Body of pancreas (tissue), 4 donors: Measurements from ENCODE around the gene INF2. TPM values are rescaled to one million over a fixed set of nuclear protein-coding genes. Genes with fewer than 3 reads are reported as not detected.

Experiments used
- ATAC-seq: fragments of 150-250 bp; one replicate; pipeline ENCODE4 v1.9.1; 2016
- DNase-seq, 4 donors: peaks; one replicate each; pipeline ENCODE4 v3.0.0-alpha.2; 2019
- H3K27ac ChIP-seq, 4 donors: fragments of 200-600 bp; sonication (generic); 1 replicate in 3 of 4; 2 replicates in 1 of 4; pipeline versions ENCODE4 v1.5.1 to v1.6.1; 2016 to 2019; ENCODE audit warnings: mild to moderate bottlenecking in 1 of 4, mixed read lengths in 1 of 4, moderate library complexity in 1 of 4
- H3K27me3 ChIP-seq, 2 donors: fragments of 200-600 bp; sonication (generic); one replicate each; pipeline ENCODE4 v1.6.0; 2016; ENCODE audit warnings: mild to moderate bottlenecking in 1 of 2
- H3K36me3 ChIP-seq, 2 donors: fragments of 200-600 bp; sonication (generic); replicated peaks in 1 of 2; 2 replicates each; pipeline ENCODE4 v1.5.1; 2016; ENCODE audit warnings: low read depth in 2 of 2; ENCODE audit not compliant: insufficient read depth in 1 of 2
- H3K4me1 ChIP-seq: fragments of 200-600 bp; sonication (generic); one replicate; pipeline ENCODE4 v1.6.0; 2016
- H3K4me3 ChIP-seq, 2 donors: fragments of 200-600 bp; sonication (generic); 1 replicate in 1 of 2; 2 replicates in 1 of 2; pipeline ENCODE4 v1.5.1; 2016 to 2019
- H3K9me3 ChIP-seq, 3 donors: fragments of 200-600 bp; sonication (generic); 1 replicate in 2 of 3; 2 replicates in 1 of 3; pipeline ENCODE4 v1.5.1; 2016
- POLR2A ChIP-seq, 3 donors: fragments of 450-650 bp; IDR thresholded peaks; one replicate each; pipeline ENCODE4 v1.6.1; 2016; ENCODE audit warnings: antibody characterized with exemption in 3 of 3, mild to moderate bottlenecking in 2 of 3
- WGBS, 2 donors: methylation state at CpG; one replicate each; pipeline ENCODE4 v1.1.5; 2017; 5-methylcytosine and 5-hydroxymethylcytosine counted together
- intact Hi-C: fragments of 100-400 bp; cut with DNase I; formaldehyde crosslinking; loops from one replicate; pipeline ENCODE4 v1.15.1; 2023
- total RNA-seq, 2 donors: library from RNA; depleted of rRNA; stranded (reverse); fragments of >200 nt; gene quantifications; one replicate each; pipeline ENCODE4 v1.1.0, GENCODE V29; 2016
- TF ChIP-seq, protein P1 (sequence below), 7 experiments: fragments of 450-650 bp in 4 of 7; fragments of 200-600 bp in 3 of 7; sonication (generic) in 3 of 7; IDR thresholded peaks; one replicate each; pipeline ENCODE4 v1.5.1; 2016 to 2019; ENCODE audit warnings: antibody characterized with exemption in 7 of 7

The INF2 gene
- total RNA-seq, 2 donors from 2014 or later: 46.2 to 90.3 TPM

DNA sequence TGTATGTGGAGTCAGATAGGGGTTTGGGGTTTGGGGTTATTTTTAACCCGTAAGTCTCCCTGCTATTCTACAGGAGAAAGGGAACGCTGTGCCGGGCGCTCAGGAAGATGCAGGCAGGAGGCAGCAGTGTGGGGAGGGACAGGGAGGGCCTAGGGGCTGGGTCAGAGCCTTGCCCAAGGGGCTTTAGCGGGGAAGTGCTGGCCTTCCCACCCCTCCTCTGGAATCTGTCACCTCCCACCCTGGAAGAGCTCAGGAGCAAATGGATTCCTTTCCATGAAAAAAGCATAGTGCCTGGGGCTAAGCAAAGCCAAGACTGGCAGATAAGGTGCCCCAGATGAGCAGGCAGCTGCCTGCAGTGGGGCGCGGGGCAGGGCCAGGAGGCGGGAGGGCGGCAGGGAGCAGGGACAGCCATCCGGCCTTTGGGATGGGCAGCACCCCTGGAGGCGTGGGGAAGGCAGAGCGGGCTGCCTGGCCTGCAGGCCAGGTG lies 7.3 kb upstream of the INF2 start:
- Histone ChIP-seq H3K36me3 (no peaks in the 10 kb centered on the region), H3K27ac (peak overlapping the region; percentile 83 to 94 (median 88)), H3K4me3 (no peak overlapping the region), H3K4me1 (peaks cover 46% of the 10 kb centered on the region), H3K9me3 (no peaks in the 10 kb centered on the region), H3K27me3 (no peaks in the 10 kb centered on the region)
- TF ChIP-seq, protein P1, sequence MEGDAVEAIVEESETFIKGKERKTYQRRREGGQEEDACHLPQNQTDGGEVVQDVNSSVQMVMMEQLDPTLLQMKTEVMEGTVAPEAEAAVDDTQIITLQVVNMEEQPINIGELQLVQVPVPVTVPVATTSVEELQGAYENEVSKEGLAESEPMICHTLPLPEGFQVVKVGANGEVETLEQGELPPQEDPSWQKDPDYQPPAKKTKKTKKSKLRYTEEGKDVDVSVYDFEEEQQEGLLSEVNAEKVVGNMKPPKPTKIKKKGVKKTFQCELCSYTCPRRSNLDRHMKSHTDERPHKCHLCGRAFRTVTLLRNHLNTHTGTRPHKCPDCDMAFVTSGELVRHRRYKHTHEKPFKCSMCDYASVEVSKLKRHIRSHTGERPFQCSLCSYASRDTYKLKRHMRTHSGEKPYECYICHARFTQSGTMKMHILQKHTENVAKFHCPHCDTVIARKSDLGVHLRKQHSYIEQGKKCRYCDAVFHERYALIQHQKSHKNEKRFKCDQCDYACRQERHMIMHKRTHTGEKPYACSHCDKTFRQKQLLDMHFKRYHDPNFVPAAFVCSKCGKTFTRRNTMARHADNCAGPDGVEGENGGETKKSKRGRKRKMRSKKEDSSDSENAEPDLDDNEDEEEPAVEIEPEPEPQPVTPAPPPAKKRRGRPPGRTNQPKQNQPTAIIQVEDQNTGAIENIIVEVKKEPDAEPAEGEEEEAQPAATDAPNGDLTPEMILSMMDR (IDR thresholded peaks at IDR 0.05): no peak
- TF ChIP-seq POLR2A (IDR thresholded peaks at IDR 0.05): no peak
- no peak for ATAC-seq
- WGBS, 2 donors: 73 to 82% methylated on average over 11 to 12 of the region's 12 CpGs
- intact Hi-C loops: no loop called here
- DNase-seq: peak in 1 of 4 donors; percentile 4

- Histone ChIP-seq H3K9me3 (no peaks in the 10 kb centered on the region), H3K36me3 (no peaks in the 10 kb centered on the region), H3K4me1 (peaks cover 47% of the 10 kb centered on the region), H3K27me3 (no peaks in the 10 kb centered on the region), H3K27ac (no peak overlapping the region), H3K4me3 (no peak overlapping the region)
- no peak for DNase-seq
- 78 to 87% methylated on average over 13 to 22 of the region's 22 CpGs for WGBS, 2 donors
- no peak for ATAC-seq
- no peak for TF ChIP-seq POLR2A (IDR thresholded peaks at IDR 0.05)
- TF ChIP-seq, protein P1 (IDR thresholded peaks at IDR 0.05): no peak
- intact Hi-C loops: no loop called here
Measured at GRCh38 chr14:104683653-104684448, 5.6 kb upstream of the INF2 start.

GRCh38 chr14:104684449-104684821 lies 5.0 kb upstream of the INF2 start:
- ATAC-seq (no peak), DNase-seq (no peak)
- intact Hi-C loops: no loop called here
- H3K9me3 ChIP-seq: no peaks in the 10 kb centered on the region
- peaks cover 50% of the 10 kb centered on the region for H3K4me1 ChIP-seq
- TF ChIP-seq POLR2A (IDR thresholded peaks at IDR 0.05): no peak
- TF ChIP-seq, protein P1 (IDR thresholded peaks at IDR 0.05): no peak
- WGBS, 2 donors: 94 to 95% methylated on average over 9 to 10 of the region's 10 CpGs
- no peaks in the 10 kb centered on the region for H3K27me3 ChIP-seq
- H3K4me3 ChIP-seq: no peak overlapping the region
- no peaks in the 10 kb centered on the region for H3K36me3 ChIP-seq
- no peak overlapping the region for H3K27ac ChIP-seq

DNA sequence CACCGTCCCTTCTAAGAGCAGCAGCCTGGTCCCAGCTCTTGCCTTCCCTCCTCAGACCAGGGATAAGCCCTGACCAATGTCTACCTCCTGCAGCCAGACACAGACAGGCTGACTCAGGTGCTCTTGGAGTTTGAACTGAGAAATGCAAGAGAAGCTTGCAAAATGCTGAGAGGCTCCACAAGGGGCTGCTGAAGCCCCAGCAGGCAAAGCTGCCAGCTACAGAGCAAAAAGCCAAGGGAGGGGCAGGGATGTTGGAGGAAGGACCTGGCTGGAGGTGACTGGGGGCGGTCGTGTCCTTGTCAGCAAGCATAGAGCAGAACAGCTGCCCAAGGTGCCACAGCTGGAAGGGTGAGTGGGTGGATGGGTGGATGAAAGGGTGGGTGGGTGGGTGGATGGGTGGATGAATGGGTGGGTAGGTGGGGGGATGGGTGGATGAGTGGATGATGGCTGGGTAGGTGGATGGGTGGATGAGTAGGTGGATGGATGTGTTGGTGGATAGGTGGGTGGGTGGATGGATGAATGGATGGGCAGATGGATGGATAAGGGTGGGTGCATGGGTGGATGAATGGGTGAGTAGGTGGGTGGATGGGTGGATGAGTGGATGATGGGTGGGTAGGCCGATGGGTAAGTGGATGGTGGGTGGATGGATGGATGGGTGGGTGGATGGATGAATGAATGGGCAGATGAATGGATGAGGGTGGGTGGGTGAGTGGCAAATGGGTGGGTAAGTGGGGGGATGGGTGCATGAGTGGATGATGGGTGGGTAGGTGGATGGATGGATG lies 4.0 kb upstream of the INF2 start:
- H3K36me3 ChIP-seq: no peaks in the 10 kb centered on the region
- peaks cover 53% of the 10 kb centered on the region for H3K4me1 ChIP-seq
- WGBS, 2 donors: 84 to 88% methylated on average over 4 of the region's 4 CpGs
- H3K27ac ChIP-seq: no peak overlapping the region
- no peak for ATAC-seq
- intact Hi-C loops: no loop called here
- no peak for DNase-seq
- no peaks in the 10 kb centered on the region for H3K27me3 ChIP-seq
- TF ChIP-seq, protein P1 (IDR thresholded peaks at IDR 0.05): no peak
- no peak for TF ChIP-seq POLR2A (IDR thresholded peaks at IDR 0.05)
- H3K9me3 ChIP-seq: no peaks in the 10 kb centered on the region
- no peak overlapping the region for H3K4me3 ChIP-seq
